Calu3 (cell line): ENCODE results near the gene RHOF. TPM values are rescaled to one million over a fixed set of nuclear protein-coding genes. Genes with fewer than 3 reads are reported as not detected.

Source experiments
- BruUV-seq: library from RNA; stranded (reverse); fragments of 400-500 nt; replicated peaks from 2 replicates; lab custom pipeline; 2021; lab: Mats Ljungman, UMichigan
- CTCF ChIA-PET: fragments of 300-600 bp; sonication (Branson Sonifier 250); formaldehyde crosslinking; loops from one replicate; lab custom pipeline; 2022; ENCODE audit warnings: antibody characterized with exemption; lab: Charles Lee
- DNase-seq: peaks from one replicate; pipeline ENCODE4 v3.0.0; 2022
- H3K27ac Mint-ChIP-seq: one replicate; pipeline ENCODE4 v1.8.0; 2022; ENCODE audit warnings: mixed read lengths; ENCODE audit not compliant: unreplicated experiment
- H3K27me3 Mint-ChIP-seq: one replicate; pipeline ENCODE4 v1.8.0; 2022; ENCODE audit warnings: mixed read lengths; ENCODE audit not compliant: unreplicated experiment
- H3K36me3 Mint-ChIP-seq: one replicate; pipeline ENCODE4 v1.8.0; 2022; ENCODE audit warnings: mild to moderate bottlenecking, moderate library complexity, mixed read lengths; ENCODE audit not compliant: insufficient read depth, unreplicated experiment
- H3K4me1 Mint-ChIP-seq: one replicate; pipeline ENCODE4 v1.8.0; 2022; ENCODE audit warnings: mild to moderate bottlenecking, low read depth, mixed read lengths; ENCODE audit not compliant: unreplicated experiment
- H3K4me3 Mint-ChIP-seq: one replicate; pipeline ENCODE4 v1.8.0; 2022; ENCODE audit warnings: mild to moderate bottlenecking, low read depth, moderate library complexity, mixed read lengths; ENCODE audit not compliant: unreplicated experiment
- H3K9me3 Mint-ChIP-seq: one replicate; pipeline ENCODE4 v1.8.0; 2022; ENCODE audit warnings: low read depth, mixed read lengths; ENCODE audit not compliant: unreplicated experiment
- intact Hi-C: fragments of 100-400 bp; cut with micrococcal nuclease; formaldehyde crosslinking; loops from one replicate; pipeline ENCODE4 v1.10.0; 2022; ENCODE audit not compliant: unreplicated experiment
- total RNA-seq: library from RNA; stranded (reverse); gene quantifications from 2 replicates; pipeline ENCODE4 v1.2.3, GENCODE V29; 2022
- TF ChIP-seq, protein P1 (sequence below): fragments of 200-600 bp; IDR thresholded peaks from one replicate; pipeline ENCODE4 v1.8.0; 2022; ENCODE audit warnings: antibody characterized with exemption; ENCODE audit not compliant: unreplicated experiment

The RHOF gene
- total RNA-seq, 1 experiment from 2014 or later, result 73.9 TPM

DNA sequence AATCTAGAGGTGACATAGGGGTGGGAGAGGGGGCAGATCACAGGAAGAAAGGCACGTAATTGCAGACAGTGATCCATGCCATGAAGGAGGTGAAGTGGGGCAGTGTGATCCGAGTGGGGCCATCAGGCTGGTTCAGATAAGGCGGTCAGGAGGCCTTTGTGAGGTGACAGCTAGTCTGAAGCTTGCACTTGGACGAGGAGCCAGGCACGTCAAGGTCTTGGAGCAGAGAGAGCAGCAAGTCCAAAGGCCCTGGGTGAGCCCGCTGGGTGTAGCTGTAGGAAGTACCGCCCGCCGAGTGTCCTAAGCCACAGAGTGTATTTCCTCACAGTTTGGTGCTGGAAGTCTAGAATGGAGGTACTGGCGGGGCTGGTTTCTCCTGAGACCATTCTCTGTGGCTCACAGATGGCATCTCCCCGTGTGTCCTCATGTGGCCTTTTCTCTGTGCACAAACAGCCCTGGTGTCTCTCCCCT lies 23.6 kb downstream of the RHOF start:
- no TSS peak for BruUV-seq
- no peaks in the 10 kb centered on the region for H3K9me3 Mint-ChIP-seq
- no peaks in the 10 kb centered on the region for H3K4me1 Mint-ChIP-seq
- CTCF ChIA-PET, result no interaction called here
- H3K27ac Mint-ChIP-seq, result no peak overlapping the region
- H3K36me3 Mint-ChIP-seq, result peaks cover 19% of the 10 kb centered on the region
- no peak overlapping the region for H3K4me3 Mint-ChIP-seq
- intact Hi-C loops, result no loop called here
- no peaks in the 10 kb centered on the region for H3K27me3 Mint-ChIP-seq
- DNase-seq, result no peak
- TF ChIP-seq, protein P1, sequence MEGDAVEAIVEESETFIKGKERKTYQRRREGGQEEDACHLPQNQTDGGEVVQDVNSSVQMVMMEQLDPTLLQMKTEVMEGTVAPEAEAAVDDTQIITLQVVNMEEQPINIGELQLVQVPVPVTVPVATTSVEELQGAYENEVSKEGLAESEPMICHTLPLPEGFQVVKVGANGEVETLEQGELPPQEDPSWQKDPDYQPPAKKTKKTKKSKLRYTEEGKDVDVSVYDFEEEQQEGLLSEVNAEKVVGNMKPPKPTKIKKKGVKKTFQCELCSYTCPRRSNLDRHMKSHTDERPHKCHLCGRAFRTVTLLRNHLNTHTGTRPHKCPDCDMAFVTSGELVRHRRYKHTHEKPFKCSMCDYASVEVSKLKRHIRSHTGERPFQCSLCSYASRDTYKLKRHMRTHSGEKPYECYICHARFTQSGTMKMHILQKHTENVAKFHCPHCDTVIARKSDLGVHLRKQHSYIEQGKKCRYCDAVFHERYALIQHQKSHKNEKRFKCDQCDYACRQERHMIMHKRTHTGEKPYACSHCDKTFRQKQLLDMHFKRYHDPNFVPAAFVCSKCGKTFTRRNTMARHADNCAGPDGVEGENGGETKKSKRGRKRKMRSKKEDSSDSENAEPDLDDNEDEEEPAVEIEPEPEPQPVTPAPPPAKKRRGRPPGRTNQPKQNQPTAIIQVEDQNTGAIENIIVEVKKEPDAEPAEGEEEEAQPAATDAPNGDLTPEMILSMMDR, result no peak

DNA sequence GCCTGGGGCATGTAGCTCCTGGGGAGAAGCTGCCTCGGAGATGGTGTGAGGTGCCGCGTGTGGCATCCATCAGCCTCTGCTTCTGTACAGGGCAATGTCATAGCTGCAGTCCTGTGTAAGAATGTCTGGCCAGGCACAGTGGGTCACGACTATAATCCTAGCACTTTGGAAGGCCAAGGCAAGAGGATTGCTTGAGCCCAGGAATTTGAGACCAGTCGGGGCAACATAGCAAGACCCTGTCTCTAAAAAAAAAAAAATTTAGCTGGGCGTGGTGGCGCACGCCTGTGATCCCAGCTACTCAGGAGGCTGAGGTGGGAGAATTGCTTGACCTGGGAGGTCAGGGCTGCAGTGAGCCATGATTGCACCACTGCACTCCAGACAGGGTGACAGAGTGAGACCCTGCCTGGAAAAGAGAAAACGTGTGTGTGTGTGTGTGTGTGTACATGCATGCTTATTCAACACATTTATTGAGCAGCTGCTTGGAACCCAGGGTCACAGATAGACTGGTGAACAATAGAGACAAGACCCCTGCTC lies 24.1 kb downstream of the RHOF start:
- CTCF ChIA-PET, result interaction anchor here (1.2 kb wide), 1 partner anchor 25 kb away, joined by 3 read pairs; no protein-coding TSS in a partner anchor
- H3K27ac Mint-ChIP-seq, result no peak overlapping the region
- no peaks in the 10 kb centered on the region for H3K9me3 Mint-ChIP-seq
- no peak overlapping the region for H3K4me3 Mint-ChIP-seq
- TF ChIP-seq, protein P1, result no peak
- BruUV-seq, result no TSS peak
- intact Hi-C loops, result no loop called here
- H3K36me3 Mint-ChIP-seq, result peaks cover 14% of the 10 kb centered on the region
- no peaks in the 10 kb centered on the region for H3K4me1 Mint-ChIP-seq
- no peak for DNase-seq
- H3K27me3 Mint-ChIP-seq, result no peaks in the 10 kb centered on the region

DNA sequence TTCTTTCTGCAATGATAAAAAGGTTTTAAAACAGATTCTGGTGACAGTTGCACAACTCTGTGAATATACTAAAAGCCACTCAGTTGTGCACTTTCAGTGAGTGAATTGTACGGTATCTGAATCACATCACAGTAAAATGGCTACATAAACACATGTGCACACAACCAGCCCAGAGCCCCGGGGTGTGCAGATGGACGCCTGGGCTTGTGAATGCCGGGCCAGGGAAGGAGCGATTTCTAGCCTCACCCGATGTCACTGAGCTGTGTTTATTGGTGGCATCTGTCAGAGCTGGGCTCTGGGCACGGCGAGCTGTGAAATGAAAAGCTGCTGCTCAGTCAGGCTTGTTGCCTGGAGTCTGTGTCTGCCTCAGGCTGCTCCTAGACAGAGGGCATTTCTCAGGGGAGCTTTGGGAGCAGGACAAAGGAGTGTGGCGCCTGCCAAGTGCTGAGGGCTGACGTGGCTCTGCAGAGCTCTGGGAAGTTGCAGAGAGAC lies 25.9 kb downstream of the RHOF start:
- Mint-ChIP-seq H3K27me3 (no peaks in the 10 kb centered on the region), H3K36me3 (no peaks in the 10 kb centered on the region), H3K4me1 (no peaks in the 10 kb centered on the region), H3K27ac (peak overlapping the region; percentile 44), H3K4me3 (no peak overlapping the region), H3K9me3 (no peaks in the 10 kb centered on the region)
- no peak for DNase-seq
- intact Hi-C loops, result no loop called here
- BruUV-seq, result no TSS peak
- CTCF ChIA-PET, result no interaction called here
- TF ChIP-seq, protein P1, result no peak

DNA sequence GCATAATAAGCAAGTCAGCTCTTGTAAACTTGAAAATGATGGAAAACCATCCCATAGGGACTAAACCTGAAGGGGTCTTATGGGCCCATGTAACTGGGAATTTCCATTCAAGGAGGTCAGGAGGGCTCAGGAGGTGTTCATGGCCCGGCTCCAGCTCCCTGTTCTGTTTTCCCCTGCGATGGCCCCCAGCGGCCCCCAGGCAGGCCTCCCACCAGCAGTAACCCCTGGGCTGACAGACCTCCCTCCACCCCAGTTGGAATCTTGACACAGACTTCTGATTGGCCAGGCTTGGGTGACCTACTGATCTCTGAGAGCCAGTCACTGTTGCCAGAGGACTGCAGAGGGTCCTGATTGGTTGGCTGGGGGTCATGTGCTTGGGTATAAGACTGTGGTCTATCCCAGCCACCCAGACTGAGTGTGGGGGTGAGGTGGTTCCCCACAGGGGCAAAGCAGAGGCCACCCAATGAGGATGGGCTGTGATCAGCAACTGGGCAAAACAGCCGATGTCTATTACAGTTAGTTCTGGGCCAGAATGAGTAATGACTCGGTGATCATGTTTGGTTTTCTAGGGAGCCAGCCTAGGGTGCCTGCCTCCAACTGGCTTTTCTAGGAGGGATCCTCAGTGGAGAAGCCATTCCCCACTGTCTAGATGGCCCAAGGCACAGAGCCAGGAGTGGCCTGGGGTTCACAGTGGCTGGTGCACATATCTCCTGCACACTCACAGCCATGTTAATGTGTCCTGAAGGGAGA lies 27.0 kb downstream of the RHOF start:
- peaks cover 11% of the 10 kb centered on the region for H3K36me3 Mint-ChIP-seq
- H3K9me3 Mint-ChIP-seq, result no peaks in the 10 kb centered on the region
- intact Hi-C loops, result no loop called here
- H3K27me3 Mint-ChIP-seq, result no peaks in the 10 kb centered on the region
- no peak for DNase-seq
- BruUV-seq, result no TSS peak
- H3K27ac Mint-ChIP-seq, result no peak overlapping the region
- H3K4me3 Mint-ChIP-seq, result no peak overlapping the region
- TF ChIP-seq, protein P1, result no peak
- no peaks in the 10 kb centered on the region for H3K4me1 Mint-ChIP-seq
- CTCF ChIA-PET, result interaction anchor here (1.1 to 1.2 kb wide), 2 partner anchors 28 to 50 kb away, joined by 3 to 4 read pairs; no protein-coding TSS in a partner anchor
